Stimulated activated CD8-positive, alpha-beta memory T cell treated with anti-CD3 and anti-CD28 coated beads, Interleukin-15, amount 100 ng/mL, for 4 hours (primary cell): Measurements from ENCODE around the gene EPHA8.

Experiments
- DNase-seq, 2 donors: peaks; one replicate each; pipeline ENCODE4 v3.0.0-alpha.2; 2020; ENCODE audit warnings: low read depth in 2 of 2

EPHA8 gene

DNA sequence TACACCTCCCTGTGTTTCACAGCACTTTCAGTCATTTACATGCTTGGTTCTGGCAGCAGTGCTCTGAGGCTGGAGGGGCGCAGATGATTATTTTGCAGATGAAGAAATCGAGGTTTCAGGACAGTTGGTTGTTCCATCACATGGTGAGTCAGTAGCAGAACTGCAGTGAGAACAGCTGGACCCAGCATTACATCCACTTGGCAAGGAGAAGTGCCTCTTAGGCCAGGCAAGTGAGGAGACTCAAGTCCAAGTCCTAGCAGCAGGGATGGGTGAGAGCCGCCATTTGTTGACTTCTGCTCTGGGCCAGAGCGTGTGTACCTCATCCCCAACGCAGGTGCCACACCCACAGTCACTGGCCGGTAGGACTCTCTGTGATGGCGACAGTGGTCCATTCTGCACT is 26.8 kb upstream of the EPHA8 start:
- no peak for DNase-seq

- DNase-seq: no peak
Observed at GRCh38 chr1:22537441-22538139, 25.7 kb upstream of the EPHA8 start.

DNA sequence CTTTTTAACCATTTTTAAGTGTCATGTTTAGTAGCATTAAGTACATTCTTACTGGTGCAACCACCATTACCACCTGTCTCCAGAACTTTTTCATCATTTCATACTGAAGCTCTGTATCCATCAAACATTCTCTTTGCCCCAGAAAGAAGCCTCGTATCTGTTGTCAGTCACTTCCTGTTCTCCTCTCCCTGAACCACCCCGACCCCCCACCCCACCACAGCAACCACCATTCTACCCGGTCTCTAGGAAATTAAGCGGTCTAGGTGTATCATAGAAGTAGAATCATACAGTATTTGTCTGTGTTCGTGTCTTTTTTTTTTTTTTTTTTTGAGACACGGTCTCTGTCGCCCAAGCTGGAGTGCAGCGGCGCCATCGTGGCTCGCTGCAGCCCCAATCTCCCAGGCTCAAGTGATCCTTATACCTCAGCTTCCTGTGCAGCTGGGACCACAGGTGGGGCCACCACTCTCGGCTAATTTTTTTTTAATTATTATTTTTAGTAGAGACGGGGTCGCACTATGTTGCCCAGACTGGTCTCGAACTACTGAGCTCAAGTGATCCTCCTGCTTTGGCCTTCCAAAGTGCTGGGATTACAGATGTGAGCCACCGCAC is 23.7 kb upstream of the EPHA8 start:
- no peak for DNase-seq

DNA sequence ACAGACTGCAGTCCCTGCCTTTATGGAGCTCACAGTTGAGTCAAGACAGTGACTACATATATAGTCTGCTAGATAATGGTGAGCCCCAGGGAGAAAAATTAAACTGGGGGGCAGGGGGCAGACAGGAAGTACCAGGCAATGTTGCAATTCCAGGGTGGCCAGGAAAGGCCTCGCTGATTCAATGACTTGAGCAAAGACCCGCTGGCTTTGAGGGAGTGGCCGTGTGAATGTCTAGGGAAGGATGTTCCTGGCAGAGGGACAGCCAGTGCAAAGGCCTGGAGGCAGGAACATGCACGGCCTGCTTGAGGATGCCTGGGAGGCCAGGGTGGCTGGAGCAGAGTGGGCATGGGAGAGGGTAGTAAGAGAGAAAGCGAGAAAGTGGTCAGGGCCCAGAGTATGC is 23.0 kb upstream of the EPHA8 start:
- DNase-seq: no peak

DNA sequence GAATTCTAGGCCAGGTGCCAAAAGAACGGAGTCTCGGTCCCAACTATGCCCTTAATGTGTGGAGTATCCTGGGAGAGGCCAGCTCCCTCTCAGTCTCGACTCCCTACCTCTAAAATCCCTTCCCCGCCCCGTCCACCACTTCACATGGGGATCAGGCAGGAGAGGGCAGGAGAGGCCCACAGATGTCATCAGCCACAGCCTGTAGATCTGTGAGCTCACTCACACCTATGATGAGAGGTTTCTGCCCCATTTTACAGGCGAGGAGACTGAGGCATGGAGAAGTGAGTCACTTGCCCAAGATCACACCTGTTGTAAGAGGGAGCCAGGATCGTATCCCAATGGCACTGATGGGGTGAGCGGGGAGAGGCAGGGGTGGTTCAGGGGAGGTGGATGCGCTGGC is 20.4 kb upstream of the EPHA8 start:
- DNase-seq: no peak

GRCh38 chr1:22543679-22544078 is 19.6 kb upstream of the EPHA8 start:
- no peak for DNase-seq

- DNase-seq: no peak
Observed at GRCh38 chr1:22544606-22545005, 18.7 kb upstream of the EPHA8 start.

DNA sequence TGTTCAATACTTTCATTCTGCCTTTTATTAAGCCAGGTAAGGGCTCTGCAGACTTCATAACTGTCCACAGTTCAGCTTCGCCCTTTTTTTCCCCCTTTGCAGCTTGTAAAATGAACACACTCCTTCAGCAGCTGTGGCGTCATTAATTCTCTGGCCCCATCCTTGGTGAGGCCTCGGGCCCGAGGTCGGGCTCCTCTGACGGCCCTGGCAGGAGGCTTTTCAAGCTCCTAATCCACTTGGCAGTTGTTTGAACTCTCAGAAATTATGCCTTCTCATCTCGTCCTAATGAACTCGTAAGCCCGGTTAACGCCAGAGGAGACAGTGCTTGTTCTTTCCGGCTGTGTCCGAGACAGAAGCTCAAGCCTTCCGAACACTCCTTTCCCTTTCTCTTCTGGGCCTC is 18.1 kb upstream of the EPHA8 start:
- DNase-seq: no peak

- no peak for DNase-seq
Observed at GRCh38 chr1:22547186-22547817, 16.0 kb upstream of the EPHA8 start.

DNA sequence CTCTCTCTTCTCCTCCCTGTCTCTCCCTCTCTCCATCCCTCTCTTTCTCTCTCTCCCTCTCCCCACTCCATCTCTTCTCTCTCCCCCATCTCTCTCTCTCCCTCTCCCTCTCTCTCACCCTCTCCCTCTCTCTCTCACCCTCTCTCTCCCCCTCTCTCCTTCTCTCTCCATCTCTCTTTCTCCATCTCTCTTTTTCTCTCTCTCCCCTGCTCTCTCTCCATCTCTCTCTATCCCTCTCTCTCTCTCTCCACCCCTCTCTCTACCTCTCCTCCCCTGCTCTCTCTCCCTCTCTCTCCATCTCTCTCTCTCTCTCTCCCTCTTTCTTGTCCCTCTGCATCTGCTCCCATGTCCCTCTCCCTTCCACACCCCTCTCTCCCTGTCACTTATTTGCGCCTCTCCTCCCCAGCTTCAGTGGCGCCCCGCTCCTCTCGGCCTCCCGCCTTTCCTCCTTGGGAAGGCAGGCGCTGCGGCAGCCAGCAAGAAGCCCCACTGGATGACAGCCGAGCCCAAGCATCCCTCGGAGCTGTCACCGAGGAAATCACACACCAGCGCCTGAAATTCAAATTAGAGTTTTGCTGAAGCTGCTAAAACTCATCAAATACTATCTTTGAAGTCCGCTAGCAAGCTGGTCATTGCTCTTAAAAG is 15.3 kb upstream of the EPHA8 start:
- no peak for DNase-seq

GRCh38 chr1:22550021-22550420 is 13.3 kb upstream of the EPHA8 start:
- DNase-seq: no peak

- DNase-seq: no peak
Observed at GRCh38 chr1:22551591-22551990, 11.7 kb upstream of the EPHA8 start.

GRCh38 chr1:22552021-22552420 is 11.3 kb upstream of the EPHA8 start:
- no peak for DNase-seq

DNA sequence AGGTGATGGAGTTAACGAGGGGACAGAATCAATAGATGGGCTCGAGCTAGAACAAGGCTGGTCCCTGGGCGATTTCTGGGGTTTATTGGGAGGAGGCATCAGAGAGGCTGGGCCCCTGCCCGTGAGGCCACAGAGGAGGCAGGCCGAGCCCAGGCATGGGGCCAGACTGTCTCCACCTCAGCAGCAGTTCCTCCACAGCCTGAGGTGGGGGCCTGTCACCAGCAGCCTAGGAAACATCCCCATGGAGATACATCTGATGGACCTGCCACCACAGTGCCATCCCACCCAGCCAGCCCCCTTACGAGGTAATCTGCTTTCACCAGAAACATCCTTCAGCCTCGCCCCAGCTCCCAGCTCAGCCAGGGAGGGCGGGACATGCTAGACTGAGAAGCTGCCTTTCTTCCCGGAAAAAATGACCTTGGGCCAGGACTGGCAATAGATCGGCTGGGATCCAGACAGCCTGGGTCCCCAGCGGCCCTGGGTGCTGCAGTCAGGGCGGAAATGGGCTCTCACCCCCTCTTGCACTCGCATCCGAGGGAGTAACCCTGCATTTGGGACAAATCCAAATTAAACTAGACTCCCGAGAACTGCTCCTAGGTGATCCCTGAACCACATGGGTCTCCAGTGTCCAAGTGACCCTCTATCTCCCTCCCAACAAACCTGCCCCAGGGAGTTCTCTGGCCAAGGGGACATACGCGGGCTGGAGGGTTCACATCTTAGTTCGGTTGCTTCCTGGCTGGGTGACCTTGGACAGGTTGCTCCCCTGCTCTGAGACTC is 10.0 kb upstream of the EPHA8 start:
- DNase-seq: no peak

DNA sequence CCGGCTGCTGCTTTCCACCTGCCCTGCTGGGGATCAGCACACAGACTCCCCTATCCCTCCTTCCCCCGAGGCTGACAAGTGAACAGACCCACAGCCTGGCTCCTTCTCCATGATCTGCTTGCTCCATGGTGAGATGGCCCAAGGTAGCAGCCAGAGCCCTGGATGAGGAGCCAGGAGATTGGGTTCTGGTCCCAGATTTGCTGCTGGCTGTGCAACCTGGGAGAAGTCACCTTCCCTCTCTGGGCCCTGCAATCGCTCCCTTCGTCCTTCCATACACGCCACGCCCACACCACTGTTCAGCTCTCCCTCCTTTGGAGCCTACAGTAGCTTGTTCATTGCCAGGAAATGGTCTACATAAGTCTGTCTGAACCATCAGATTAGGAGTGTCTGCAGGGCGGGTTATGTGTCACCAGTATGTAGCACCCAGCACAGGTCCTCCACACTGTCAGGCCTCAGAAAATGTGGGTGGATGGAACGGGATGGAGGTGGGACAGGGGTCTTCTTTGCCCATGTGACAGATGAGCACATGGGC is 9.2 kb upstream of the EPHA8 start:
- DNase-seq: no peak

DNA sequence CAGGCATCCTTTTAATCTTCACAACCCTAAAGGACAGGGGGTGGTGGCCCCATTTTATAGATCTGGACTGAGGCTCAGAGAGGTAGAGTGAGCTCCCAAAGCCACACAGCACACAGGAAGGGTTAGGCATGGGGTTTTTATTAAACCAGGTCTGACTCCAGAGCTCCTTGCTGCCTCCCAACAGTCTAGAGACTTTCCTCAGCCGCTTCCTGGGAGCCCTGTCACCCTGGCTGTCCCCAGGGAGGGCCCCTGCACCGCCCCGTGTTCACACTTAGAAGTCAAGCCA is 8.0 kb upstream of the EPHA8 start:
- no peak for DNase-seq

GRCh38 chr1:22556391-22557104 is 6.7 kb upstream of the EPHA8 start:
- DNase-seq: no peak

DNA sequence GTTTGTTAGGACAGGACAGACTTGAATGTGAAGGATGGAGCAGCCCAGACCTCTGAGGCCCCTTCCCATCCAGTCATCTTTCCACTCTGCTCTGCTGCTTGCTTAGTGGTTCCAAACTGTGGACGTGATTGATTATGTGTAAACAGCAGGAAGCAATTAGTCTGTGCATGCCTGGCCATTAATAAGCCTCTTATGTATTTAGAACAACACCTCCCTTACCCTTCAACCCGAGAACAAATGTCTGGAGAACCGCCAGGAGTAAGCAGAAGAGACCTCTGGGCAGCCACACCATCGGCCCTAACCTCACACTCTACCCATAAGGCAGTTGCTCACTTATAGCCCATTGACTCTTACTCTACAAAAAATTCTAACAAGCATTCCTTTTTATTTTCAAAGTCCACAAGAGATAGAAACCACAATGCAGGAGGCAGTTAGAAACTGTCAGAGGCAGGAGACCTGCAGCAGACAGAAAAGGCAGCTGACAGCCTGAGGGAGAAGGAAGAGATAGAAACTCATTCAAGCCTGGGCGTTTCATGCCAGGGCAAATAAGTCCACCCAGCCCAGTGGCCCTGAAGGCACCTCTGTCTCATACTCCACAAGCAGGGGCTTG is 5.8 kb upstream of the EPHA8 start:
- DNase-seq: no peak

GRCh38 chr1:22563671-22564602 is 648 bp downstream of the EPHA8 start:
- DNase-seq: no peak

GRCh38 chr1:22566161-22566560 is 2.9 kb downstream of the EPHA8 start:
- DNase-seq: no peak
